ENCODE measurements around the gene NFASC.

Gene NFASC

GRCh38 chr1:204841316-204841715 lies 29.3 kb upstream of the NFASC start:
- no peak for DNase-seq (ENCODE audit: low read depth)
- no peak for TF ChIP-seq CTCF (IDR thresholded peaks at IDR 0.05; ENCODE audit: insufficient read depth, low read depth, low read length, missing control alignments)
- H3K4me3 ChIP-seq (ENCODE audit: low read depth, low read length): no peak overlapping the region

GRCh38 chr1:204841798-204842197 lies 28.9 kb upstream of the NFASC start:
- no peak for TF ChIP-seq CTCF (IDR thresholded peaks at IDR 0.05; ENCODE audit: insufficient read depth, low read depth, low read length, missing control alignments)
- DNase-seq (ENCODE audit: low read depth): peak; percentile 16
- no peak overlapping the region for H3K4me3 ChIP-seq (ENCODE audit: low read depth, low read length)

- TF ChIP-seq CTCF (IDR thresholded peaks at IDR 0.05; ENCODE audit: insufficient read depth, low read depth, low read length, missing control alignments): no peak
- no peak overlapping the region for H3K4me3 ChIP-seq (ENCODE audit: low read depth, low read length)
- DNase-seq (ENCODE audit: low read depth): no peak
Measured at GRCh38 chr1:204842369-204842768, 28.3 kb upstream of the NFASC start.

GRCh38 chr1:204842892-204843291 lies 27.8 kb upstream of the NFASC start:
- no peak for DNase-seq (ENCODE audit: low read depth)
- TF ChIP-seq CTCF (IDR thresholded peaks at IDR 0.05; ENCODE audit: insufficient read depth, low read depth, low read length, missing control alignments): no peak
- H3K4me3 ChIP-seq (ENCODE audit: low read depth, low read length): no peak overlapping the region

- no peak for TF ChIP-seq CTCF (IDR thresholded peaks at IDR 0.05; ENCODE audit: insufficient read depth, low read depth, low read length, missing control alignments)
- no peak overlapping the region for H3K4me3 ChIP-seq (ENCODE audit: low read depth, low read length)
- DNase-seq (ENCODE audit: low read depth): no peak
Measured at GRCh38 chr1:204846546-204846945, 24.1 kb upstream of the NFASC start.

- no peak for DNase-seq (ENCODE audit: low read depth)
- H3K4me3 ChIP-seq (ENCODE audit: low read depth, low read length): no peak overlapping the region
- TF ChIP-seq CTCF (IDR thresholded peaks at IDR 0.05; ENCODE audit: insufficient read depth, low read depth, low read length, missing control alignments): no peak
Measured at GRCh38 chr1:204848579-204848978, 22.1 kb upstream of the NFASC start.

GRCh38 chr1:204852854-204853253 lies 17.8 kb upstream of the NFASC start:
- no peak for DNase-seq (ENCODE audit: low read depth)
- TF ChIP-seq CTCF (IDR thresholded peaks at IDR 0.05; ENCODE audit: insufficient read depth, low read depth, low read length, missing control alignments): no peak
- H3K4me3 ChIP-seq (ENCODE audit: low read depth, low read length): no peak overlapping the region
